Astrocyte (in vitro differentiated cells and primary cell): ENCODE measurements around the gene RALA. TPM values are rescaled to one million over a fixed set of nuclear protein-coding genes. Genes with fewer than 3 reads are reported as not detected.

Source experiments
- DNase-seq: peaks from one replicate; pipeline ENCODE4 v3.0.0-alpha.2; 2010; ENCODE audit warnings: low read depth
- FAIRE-seq: peaks from 2 replicates; lab custom pipeline; 2011; peaks lifted over from hg19 to GRCh38; lab: Jason Lieb, UNC
- H2AFZ ChIP-seq: 2 replicates; pipeline ENCODE4 v1.6.0; 2012; ENCODE audit warnings: low read depth, low read length, inconsistent platforms
- H3K27ac ChIP-seq: 2 replicates; pipeline ENCODE4 v1.5.1; 2011; ENCODE audit warnings: low read depth, low read length, inconsistent platforms
- H3K27me3 ChIP-seq: 2 replicates; pipeline ENCODE4 v1.6.0; 2011; ENCODE audit warnings: low read length, inconsistent platforms; ENCODE audit not compliant: insufficient read depth
- H3K36me3 ChIP-seq: 2 replicates; pipeline ENCODE4 v1.5.1; 2011; ENCODE audit warnings: low read length, inconsistent platforms; ENCODE audit not compliant: insufficient read depth
- H3K4me1 ChIP-seq: 2 replicates; pipeline ENCODE4 v1.5.1; 2011; ENCODE audit warnings: low read length, inconsistent platforms; ENCODE audit not compliant: insufficient read depth
- H3K4me2 ChIP-seq: 2 replicates; pipeline ENCODE4 v1.6.0; 2012; ENCODE audit warnings: low read length, inconsistent platforms
- H3K4me3 ChIP-seq: 2 replicates; pipeline ENCODE4 v1.5.1; 2011; ENCODE audit warnings: low read depth, mild to moderate bottlenecking, low read length, inconsistent platforms; ENCODE audit not compliant: insufficient read depth
- H3K79me2 ChIP-seq: 2 replicates; pipeline ENCODE4 v1.6.0; 2012; ENCODE audit warnings: mild to moderate bottlenecking, low read length, inconsistent platforms; ENCODE audit not compliant: insufficient read depth
- H3K9ac ChIP-seq: 2 replicates; pipeline ENCODE4 v1.6.0; 2012; ENCODE audit warnings: mild to moderate bottlenecking, low read length, inconsistent platforms
- H3K9me3 ChIP-seq: 2 replicates; pipeline ENCODE4 v1.5.1; 2012; ENCODE audit warnings: low read depth, mild to moderate bottlenecking, low read length, inconsistent platforms; ENCODE audit not compliant: insufficient read depth
- H4K20me1 ChIP-seq: 2 replicates; pipeline ENCODE4 v1.6.0; 2012; ENCODE audit warnings: low read length, inconsistent platforms; ENCODE audit not compliant: insufficient read depth
- H3K27ac Mint-ChIP-seq: one replicate; pipeline ENCODE4 v1.8.0; 2021; ENCODE audit warnings: mild to moderate bottlenecking, mixed read lengths; ENCODE audit not compliant: unreplicated experiment
- H3K27me3 Mint-ChIP-seq: one replicate; pipeline ENCODE4 v1.8.0; 2021; ENCODE audit warnings: low read depth, mixed read lengths; ENCODE audit not compliant: unreplicated experiment
- H3K36me3 Mint-ChIP-seq: one replicate; pipeline ENCODE4 v1.8.0; 2021; ENCODE audit warnings: low read depth, mixed read lengths; ENCODE audit not compliant: unreplicated experiment
- H3K4me1 Mint-ChIP-seq: one replicate; pipeline ENCODE4 v1.8.0; 2021; ENCODE audit warnings: low read depth, mixed read lengths; ENCODE audit not compliant: unreplicated experiment
- H3K4me3 Mint-ChIP-seq: one replicate; pipeline ENCODE4 v1.8.0; 2021; ENCODE audit warnings: mild to moderate bottlenecking, moderate library complexity, mixed read lengths; ENCODE audit not compliant: unreplicated experiment
- H3K9me3 Mint-ChIP-seq: one replicate; pipeline ENCODE4 v1.8.0; 2021; ENCODE audit warnings: mild to moderate bottlenecking, mixed read lengths; ENCODE audit not compliant: unreplicated experiment
- EZH2 ChIP-seq: IDR thresholded peaks from 2 replicates; pipeline ENCODE4 v1.6.1; 2012; ENCODE audit warnings: mild to moderate bottlenecking, low read length, inconsistent platforms; ENCODE audit not compliant: insufficient read depth
- total RNA-seq: library from RNA; stranded (reverse); gene quantifications from 2 replicates; pipeline ENCODE4 v1.2.1, GENCODE V29; 2021
- TF ChIP-seq, protein P1 (sequence below): IDR thresholded peaks from 2 replicates; pipeline ENCODE4 v1.5.1; 2011; ENCODE audit warnings: low read depth, mild to moderate bottlenecking, inconsistent platforms, low read length, moderate library complexity; ENCODE audit not compliant: insufficient read depth

RALA gene
- total RNA-seq, 1 donor from 2014 or later: 70.2 TPM

DNA sequence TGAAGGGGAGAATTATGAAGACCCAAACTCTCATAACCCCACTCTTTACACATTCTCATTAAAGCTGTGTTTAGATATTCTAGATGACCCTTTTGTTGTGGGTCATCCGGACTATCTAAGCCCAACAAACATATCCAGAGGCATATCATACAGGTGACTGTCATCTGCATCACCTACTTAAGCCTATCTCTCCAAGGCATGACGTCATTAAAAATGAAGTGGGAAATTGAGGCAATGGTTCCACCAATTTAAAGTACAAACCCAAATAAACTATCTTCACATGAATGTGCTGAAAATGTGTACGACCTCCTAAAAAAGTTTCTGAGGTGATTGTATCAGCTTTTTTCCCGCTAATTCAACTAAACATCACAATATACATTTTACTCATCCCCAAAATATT is 4.5 kb upstream of the RALA start:
- no peak overlapping the region for H3K4me3 Mint-ChIP-seq
- H3K79me2 ChIP-seq: peaks cover 20% of the 10 kb centered on the region
- H3K27ac Mint-ChIP-seq: no peak overlapping the region
- no peak overlapping the region for H3K4me3 ChIP-seq
- no peak overlapping the region for H2AFZ ChIP-seq
- H3K27me3 ChIP-seq: no peaks in the 10 kb centered on the region
- FAIRE-seq (no peak), DNase-seq (no peak)
- H3K9me3 ChIP-seq: no peaks in the 10 kb centered on the region
- H3K9me3 Mint-ChIP-seq: no peaks in the 10 kb centered on the region
- H3K36me3 ChIP-seq: no peaks in the 10 kb centered on the region
- peaks cover 34% of the 10 kb centered on the region for H3K4me1 ChIP-seq
- no peak overlapping the region for H3K27ac ChIP-seq
- TF ChIP-seq, protein P1, sequence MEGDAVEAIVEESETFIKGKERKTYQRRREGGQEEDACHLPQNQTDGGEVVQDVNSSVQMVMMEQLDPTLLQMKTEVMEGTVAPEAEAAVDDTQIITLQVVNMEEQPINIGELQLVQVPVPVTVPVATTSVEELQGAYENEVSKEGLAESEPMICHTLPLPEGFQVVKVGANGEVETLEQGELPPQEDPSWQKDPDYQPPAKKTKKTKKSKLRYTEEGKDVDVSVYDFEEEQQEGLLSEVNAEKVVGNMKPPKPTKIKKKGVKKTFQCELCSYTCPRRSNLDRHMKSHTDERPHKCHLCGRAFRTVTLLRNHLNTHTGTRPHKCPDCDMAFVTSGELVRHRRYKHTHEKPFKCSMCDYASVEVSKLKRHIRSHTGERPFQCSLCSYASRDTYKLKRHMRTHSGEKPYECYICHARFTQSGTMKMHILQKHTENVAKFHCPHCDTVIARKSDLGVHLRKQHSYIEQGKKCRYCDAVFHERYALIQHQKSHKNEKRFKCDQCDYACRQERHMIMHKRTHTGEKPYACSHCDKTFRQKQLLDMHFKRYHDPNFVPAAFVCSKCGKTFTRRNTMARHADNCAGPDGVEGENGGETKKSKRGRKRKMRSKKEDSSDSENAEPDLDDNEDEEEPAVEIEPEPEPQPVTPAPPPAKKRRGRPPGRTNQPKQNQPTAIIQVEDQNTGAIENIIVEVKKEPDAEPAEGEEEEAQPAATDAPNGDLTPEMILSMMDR: no peak
- TF ChIP-seq EZH2: no peak
- no peaks in the 10 kb centered on the region for H4K20me1 ChIP-seq
- H3K4me2 ChIP-seq: no peak overlapping the region
- no peak overlapping the region for H3K9ac ChIP-seq
- H3K27me3 Mint-ChIP-seq: no peaks in the 10 kb centered on the region
- H3K36me3 Mint-ChIP-seq: no peaks in the 10 kb centered on the region
- peaks cover 34% of the 10 kb centered on the region for H3K4me1 Mint-ChIP-seq

- no peaks in the 10 kb centered on the region for H3K9me3 ChIP-seq
- peaks cover 36% of the 10 kb centered on the region for H3K79me2 ChIP-seq
- H3K36me3 Mint-ChIP-seq: peaks cover 3% of the 10 kb centered on the region
- H3K9ac ChIP-seq: peak overlapping the region; percentile 13
- H3K4me1 Mint-ChIP-seq: peaks cover 37% of the 10 kb centered on the region
- no peaks in the 10 kb centered on the region for H3K36me3 ChIP-seq
- peak overlapping the region; percentile 70 for H3K27ac ChIP-seq
- no peaks in the 10 kb centered on the region for H3K9me3 Mint-ChIP-seq
- FAIRE-seq (no peak), DNase-seq (no peak)
- H3K4me3 ChIP-seq: no peak overlapping the region
- peak overlapping the region; percentile 37 for H3K4me2 ChIP-seq
- H3K4me3 Mint-ChIP-seq: no peak overlapping the region
- peaks cover 13% of the 10 kb centered on the region for H4K20me1 ChIP-seq
- H3K27me3 ChIP-seq: no peaks in the 10 kb centered on the region
- TF ChIP-seq EZH2: no peak
- TF ChIP-seq, protein P1: no peak
- H2AFZ ChIP-seq: no peak overlapping the region
- peaks cover 39% of the 10 kb centered on the region for H3K4me1 ChIP-seq
- no peaks in the 10 kb centered on the region for H3K27me3 Mint-ChIP-seq
- peak overlapping the region; percentile 81 for H3K27ac Mint-ChIP-seq
Measured at GRCh38 chr7:39620486-39620885, 2.9 kb upstream of the RALA start.

DNA sequence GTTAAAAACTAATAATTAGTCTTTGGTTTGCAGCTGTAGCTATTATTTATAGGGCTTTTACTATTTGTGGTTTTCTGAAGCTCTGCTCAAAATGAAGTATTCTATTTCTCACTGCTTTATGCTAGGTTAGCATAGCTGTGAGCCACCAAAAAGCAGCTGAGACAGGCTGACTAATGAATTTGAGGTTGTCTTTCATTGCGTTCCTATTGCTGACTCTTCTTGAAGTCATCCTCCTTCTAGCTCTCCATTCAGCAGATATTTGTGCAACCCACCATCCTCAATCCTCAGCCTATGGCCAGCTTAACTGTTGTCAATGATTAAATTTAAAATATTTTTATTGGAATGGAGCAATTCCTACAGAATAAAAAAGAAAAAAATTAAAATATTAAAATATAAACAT is 2.1 kb upstream of the RALA start:
- H3K79me2 ChIP-seq: peaks cover 44% of the 10 kb centered on the region
- H3K4me1 ChIP-seq: peaks cover 34% of the 10 kb centered on the region
- H3K27me3 ChIP-seq: no peaks in the 10 kb centered on the region
- no peak overlapping the region for H3K4me3 ChIP-seq
- peak overlapping the region; percentile 94 for H3K27ac ChIP-seq
- peak overlapping the region; percentile 81 for H3K27ac Mint-ChIP-seq
- H3K9ac ChIP-seq: peak overlapping the region; percentile 13
- peak overlapping the region; percentile 98 for H3K4me2 ChIP-seq
- H3K9me3 ChIP-seq: no peaks in the 10 kb centered on the region
- FAIRE-seq (no peak), DNase-seq (peak; percentile 97)
- TF ChIP-seq, protein P1: no peak
- no peak for TF ChIP-seq EZH2
- H4K20me1 ChIP-seq: peaks cover 20% of the 10 kb centered on the region
- H3K4me3 Mint-ChIP-seq: no peak overlapping the region
- H3K27me3 Mint-ChIP-seq: no peaks in the 10 kb centered on the region
- H3K36me3 Mint-ChIP-seq: peaks cover 3% of the 10 kb centered on the region
- no peaks in the 10 kb centered on the region for H3K9me3 Mint-ChIP-seq
- no peaks in the 10 kb centered on the region for H3K36me3 ChIP-seq
- no peak overlapping the region for H2AFZ ChIP-seq
- H3K4me1 Mint-ChIP-seq: peaks cover 36% of the 10 kb centered on the region
